HG03196 (cell line): ENCODE measurements around the gene KIR3DL2.
"Not testable (repeated sequence)": the region's sequence is repeated elsewhere in the genome, so short reads cannot be mapped to it uniquely, and the experiment has no call there.

Experiments
- ATAC-seq: cut with Tn5 transposase; IDR thresholded peaks from one replicate; pipeline ENCODE4 v1.9.1; 2021; ENCODE audit not compliant: unreplicated experiment

KIR3DL2 gene

GRCh38 chr19:54863459-54863858 is 13.2 kb downstream of the KIR3DL2 start:
- ATAC-seq = not testable (repeated sequence)

GRCh38 chr19:54871696-54872095 is 21.5 kb downstream of the KIR3DL2 start:
- ATAC-seq = no peak

GRCh38 chr19:54873990-54874389 is 23.7 kb downstream of the KIR3DL2 start, which contains the start of gene FCAR:
Gene FCAR (plus strand): TSS chr19:54874235. CDS start chr19:54874290, 55 bp downstream.
- no peak for ATAC-seq

- ATAC-seq = no peak
Measured at GRCh38 chr19:54875506-54875905, 25.3 kb downstream of the KIR3DL2 start.

GRCh38 chr19:54877471-54877870 is 27.2 kb downstream of the KIR3DL2 start:
- no peak for ATAC-seq

- no peak for ATAC-seq
Measured at GRCh38 chr19:54881884-54882283, 31.6 kb downstream of the KIR3DL2 start.

- ATAC-seq = no peak
Measured at GRCh38 chr19:54882758-54883157, 32.5 kb downstream of the KIR3DL2 start.

GRCh38 chr19:54883228-54883627 is 33.0 kb downstream of the KIR3DL2 start:
- ATAC-seq = no peak

- no peak for ATAC-seq
Measured at GRCh38 chr19:54888239-54888638, 38.0 kb downstream of the KIR3DL2 start.

- no peak for ATAC-seq
Measured at GRCh38 chr19:54889566-54889965, 39.3 kb downstream of the KIR3DL2 start.

GRCh38 chr19:54893406-54893805 is 43.2 kb downstream of the KIR3DL2 start:
- ATAC-seq = no peak

- ATAC-seq = not testable (repeated sequence)
Measured at GRCh38 chr19:54894106-54894505, 43.9 kb downstream of the KIR3DL2 start.

GRCh38 chr19:54896036-54896435 is 45.8 kb downstream of the KIR3DL2 start:
- no peak for ATAC-seq

GRCh38 chr19:54898685-54899084 is 48.4 kb downstream of the KIR3DL2 start:
- ATAC-seq = not testable (repeated sequence)

- ATAC-seq = not testable (repeated sequence)
Measured at GRCh38 chr19:54899646-54900045, 49.4 kb downstream of the KIR3DL2 start.

GRCh38 chr19:54901153-54901552 is 50.9 kb downstream of the KIR3DL2 start:
- not testable (repeated sequence) for ATAC-seq

GRCh38 chr19:54902061-54902460 is 51.8 kb downstream of the KIR3DL2 start:
- no peak for ATAC-seq

GRCh38 chr19:54903303-54903702 is 53.1 kb downstream of the KIR3DL2 start:
- ATAC-seq = no peak

GRCh38 chr19:54904261-54904660 is 54.0 kb downstream of the KIR3DL2 start:
- ATAC-seq = not testable (repeated sequence)

- no peak for ATAC-seq
Measured at GRCh38 chr19:54905421-54905802, 55.2 kb downstream of the KIR3DL2 start.

- no peak for ATAC-seq
Measured at GRCh38 chr19:54905803-54906511, 55.7 kb downstream of the KIR3DL2 start, which contains the start of gene NCR1. Gene NCR1 (plus strand): TSS chr19:54906148. CDS start chr19:54906188, 40 bp downstream.

- no peak for ATAC-seq
Measured at GRCh38 chr19:54906819-54907218, 56.6 kb downstream of the KIR3DL2 start.

GRCh38 chr19:54907899-54908298 is 57.7 kb downstream of the KIR3DL2 start:
- ATAC-seq = not testable (repeated sequence)
